IMR-90 (cell line): ENCODE measurements around the gene TM4SF18. TPM values are rescaled to one million over a fixed set of nuclear protein-coding genes. Genes with fewer than 3 reads are reported as not detected.

Experiments used
- ATAC-seq: fragments of 200-7000 bp; cut with Tn5 transposase; 2 replicates; pipeline ENCODE4 v1.9.1; 2020; ENCODE audit warnings: low read depth, mild to moderate bottlenecking, moderate library complexity
- BruUV-seq: library from RNA; stranded (reverse); fragments of 400-500 nt; replicated peaks from 2 replicates; lab custom pipeline; 2021; lab: Mats Ljungman, UMichigan
- CTCF ChIA-PET: fragments of 300-600 bp; formaldehyde crosslinking; extraction: SDS; loops from one replicate; lab custom pipeline; 2021; ENCODE audit warnings: antibody characterized with exemption; lab: Yijun Ruan, JAX
- POLR2A ChIA-PET: fragments of 300-600 bp; sonication (Branson Sonifier 250); formaldehyde crosslinking; loops from one replicate; lab custom pipeline; 2022; ENCODE audit warnings: antibody characterized with exemption; ENCODE audit not compliant: unreplicated experiment; lab: Charles Lee
- DNase-seq: peaks from one replicate; pipeline ENCODE4 v3.0.0; 2013
- H2AFZ ChIP-seq: replicated peaks from 2 replicates; pipeline ENCODE3; 2013; ENCODE audit warnings: low read length, mild to moderate bottlenecking; ENCODE audit not compliant: poor library complexity
- H2AK5ac ChIP-seq: 2 replicates; pipeline ENCODE4 v1.6.1; 2013; ENCODE audit warnings: low read depth, low read length, inconsistent platforms
- H2AK9ac ChIP-seq: replicated peaks from 2 replicates; pipeline ENCODE3; 2013; ENCODE audit warnings: mild to moderate bottlenecking, low read depth, low read length, moderate library complexity; ENCODE audit not compliant: poor library complexity
- H2BK120ac ChIP-seq: 2 replicates; pipeline ENCODE4 v1.6.1; 2013; ENCODE audit warnings: low read depth, low read length, inconsistent platforms
- H2BK15ac ChIP-seq: 3 replicates; pipeline ENCODE4 v1.6.1; 2013; ENCODE audit warnings: low read depth, low read length, inconsistent platforms
- H2BK20ac ChIP-seq: 2 replicates; pipeline ENCODE4 v1.6.1; 2013; ENCODE audit warnings: low read depth, mild to moderate bottlenecking, inconsistent platforms, low read length, moderate library complexity
- H2BK5ac ChIP-seq: 2 replicates; pipeline ENCODE4 v1.6.1; 2013; ENCODE audit warnings: mild to moderate bottlenecking, low read depth, low read length, inconsistent platforms; ENCODE audit not compliant: poor library complexity, severe bottlenecking
- H3K14ac ChIP-seq: replicated peaks from 2 replicates; pipeline ENCODE4 v1.6.1; 2013; ENCODE audit warnings: low read depth, low read length, inconsistent platforms
- H3K18ac ChIP-seq: 2 replicates; pipeline ENCODE4 v1.6.1; 2013; ENCODE audit warnings: low read depth, low read length, control low read depth
- H3K23ac ChIP-seq: 2 replicates; pipeline ENCODE4 v1.6.1; 2013; ENCODE audit warnings: low read depth, low read length, inconsistent platforms
- H3K27ac ChIP-seq: 2 replicates; pipeline ENCODE4 v1.5.1; 2013; ENCODE audit warnings: mild to moderate bottlenecking, control low read depth, low read length; ENCODE audit not compliant: insufficient read depth
- H3K27me3 ChIP-seq: 2 replicates; pipeline ENCODE4 v1.6.1; 2013; ENCODE audit warnings: low read length; ENCODE audit not compliant: control insufficient read depth, insufficient read depth
- H3K36me3 ChIP-seq: 2 replicates; pipeline ENCODE4 v1.6.1; 2013; ENCODE audit warnings: low read length, mixed read lengths; ENCODE audit not compliant: control insufficient read depth, insufficient read depth
- H3K4ac ChIP-seq: 2 replicates; pipeline ENCODE4 v1.6.1; 2013; ENCODE audit warnings: low read depth, low read length, inconsistent platforms
- H3K4me1 ChIP-seq: 2 replicates; pipeline ENCODE4 v1.6.1; 2013; ENCODE audit warnings: low read length, mixed read lengths; ENCODE audit not compliant: control insufficient read depth, insufficient read depth
- H3K4me2 ChIP-seq: 2 replicates; pipeline ENCODE4 v1.6.1; 2013; ENCODE audit warnings: low read depth, mild to moderate bottlenecking, control low read depth, low read length, moderate library complexity
- H3K4me3 ChIP-seq: 2 replicates; pipeline ENCODE4 v1.5.1; 2013; ENCODE audit warnings: low read depth, mild to moderate bottlenecking, control low read depth, low read length, moderate library complexity; ENCODE audit not compliant: insufficient read depth
- H3K56ac ChIP-seq: 2 replicates; pipeline ENCODE4 v1.6.1; 2013; ENCODE audit warnings: low read length, inconsistent platforms; ENCODE audit not compliant: insufficient read depth; ENCODE audit errors: extremely low read depth
- H3K79me1 ChIP-seq, 2 experiments: 2 replicates each; pipeline ENCODE4 v1.6.1; 2013; ENCODE audit warnings: low read length in 2 of 2, inconsistent platforms in 1 of 2, low read depth in 1 of 2
- H3K9ac ChIP-seq: 2 replicates; pipeline ENCODE4 v1.6.1; 2013; ENCODE audit warnings: low read depth, low read length, control low read depth
- H3K9me1 ChIP-seq: 2 replicates; pipeline ENCODE4 v1.6.1; 2013; ENCODE audit warnings: low read length, inconsistent platforms; ENCODE audit not compliant: insufficient read depth
- H3K9me3 ChIP-seq: 2 replicates; pipeline ENCODE4 v1.6.1; 2013; ENCODE audit warnings: low read length; ENCODE audit not compliant: control insufficient read depth, insufficient read depth
- H4K20me1 ChIP-seq: 2 replicates; pipeline ENCODE4 v1.6.1; 2013; ENCODE audit warnings: low read length, inconsistent platforms; ENCODE audit not compliant: insufficient read depth
- H4K5ac ChIP-seq: 2 replicates; pipeline ENCODE4 v1.6.1; 2013; ENCODE audit warnings: mild to moderate bottlenecking, low read depth, low read length, control low read depth
- H4K8ac ChIP-seq, 2 experiments: 2 replicates each; pipeline ENCODE4 v1.6.1; 2013; ENCODE audit warnings: low read depth in 2 of 2, low read length in 2 of 2, control low read depth in 1 of 2, inconsistent platforms in 1 of 2
- H4K91ac ChIP-seq: 2 replicates; pipeline ENCODE4 v1.6.1; 2013; ENCODE audit warnings: low read depth, low read length, inconsistent platforms; ENCODE audit not compliant: insufficient read depth
- CTCF ChIP-seq: conservative IDR thresholded peaks from 2 replicates; pipeline ENCODE4 v1.5.1; 2012; ENCODE audit warnings: mild to moderate bottlenecking, low read depth, low read length, improper control_type of control experiment
- ELK1 ChIP-seq: fragments of 150-350 bp; IDR thresholded peaks from 2 replicates; pipeline ENCODE4 v1.6.1; 2016; ENCODE audit warnings: low read depth, mild to moderate bottlenecking, low read length, moderate library complexity, borderline replicate concordance
- RAD21 ChIP-seq: IDR thresholded peaks from 2 replicates; pipeline ENCODE4 v1.6.1; 2012; ENCODE audit warnings: low read length, improper control_type of control experiment
- USF2 ChIP-seq: fragments of 150-350 bp; IDR thresholded peaks from 2 replicates; pipeline ENCODE4 v1.6.1; 2017; ENCODE audit warnings: mild to moderate bottlenecking, antibody characterized with exemption, low read length, low read depth
- WGBS, 2 experiments: methylation state at CpG; one replicate each; pipeline versions ENCODE4 v1.1.5 to v1.1.7; 2013; ENCODE audit warnings: missing lambda C conversion rate in 2 of 2; ENCODE audit not compliant: insufficient read length in 1 of 2; ENCODE audit errors: extremely low coverage in 2 of 2; 5-methylcytosine and 5-hydroxymethylcytosine counted together
- dilution Hi-C: fragments of 300-500 bp; cut with HindIII; formaldehyde crosslinking; loops from one replicate; pipeline ENCODE4 v1.14.3; 2018; ENCODE audit warnings: low sequenced_read_pairs; ENCODE audit not compliant: unreplicated experiment
- in situ Hi-C: fragments of 300-500 bp; cut with MboI; formaldehyde crosslinking; loops from 3 replicates; pipeline ENCODE4 v1.14.3; 2019; ENCODE audit warnings: low sequenced_read_pairs, inconsistent platforms, mixed read lengths
- intact Hi-C: fragments of 100-400 bp; cut with micrococcal nuclease; formaldehyde crosslinking; loops from 2 replicates; pipeline ENCODE4 v1.10.0; 2022
- polyA plus RNA-seq, 3 experiments: library from polyadenylated mRNA; depleted of rRNA; stranded (reverse); fragments of >200 nt; gene quantifications; 2 replicates each; pipeline ENCODE4 v1.2.3, GENCODE V29; 2012; ENCODE audit warnings: low replicate concordance in 1 of 3
- total RNA-seq: library from RNA; depleted of rRNA; stranded (reverse); fragments of >200 nt; gene quantifications from 2 replicates; pipeline ENCODE4 v1.2.3, GENCODE V29; 2012

TM4SF18 gene
- total and polyA plus RNA-seq, 2 of the 4 experiments (the other 2 are of a cell fraction), result under 0.01 TPM; not detected in 1

GRCh38 chr3:149356044-149356592 is 22.7 kb upstream of the TM4SF18 start:
- POLR2A ChIA-PET, result no interaction called here
- dilution Hi-C loops, result no loop called here
- WGBS, 2 experiments, result 13% methylated on average over 1 of the region's 6 CpGs; no CpG with 5 or more reads in 1 of the 2 experiments

More at GRCh38 chr3:149356044-149356592, 22.7 kb upstream of the TM4SF18 start:
- H4K5ac ChIP-seq, result no peak overlapping the region
- H3K9ac ChIP-seq, result no peak overlapping the region
- no peak for DNase-seq
- no peak overlapping the region for H2AFZ ChIP-seq
- H3K18ac ChIP-seq, result no peak overlapping the region; the same call in 1 of the 2 replicates
- intact Hi-C loops (no loop called here), in situ Hi-C loops (no loop called here)
- H3K27me3 ChIP-seq, result no peaks in the 10 kb centered on the region
- BruUV-seq, result no TSS peak
- TF ChIP-seq ELK1, result no peak
- no peak for TF ChIP-seq USF2
- TF ChIP-seq RAD21, result no peak
- TF ChIP-seq CTCF, result no peak
- CTCF ChIA-PET, result interaction anchor here (1.3 kb wide), 1 partner anchor 16 kb away, joined by 3 read pairs; no protein-coding TSS in a partner anchor
- 0 out of 2 replicates have a peak overlapping the region, but pooled peaks have one; percentile 22 for H3K4ac ChIP-seq
- no peaks in the 10 kb centered on the region for H3K79me1 ChIP-seq
- peak overlapping the region; percentile 34; the same call in 1 of the 2 replicates for H2BK20ac ChIP-seq
- peak overlapping the region; percentile 63; the same call in 1 of the 2 replicates for H3K14ac ChIP-seq
- H4K91ac ChIP-seq, result no peak overlapping the region; the same call in 1 of the 2 replicates
- H2BK120ac ChIP-seq, result peak overlapping the region; percentile 59; the same call in 1 of the 2 replicates
- H2BK5ac ChIP-seq, result no peak overlapping the region
- ATAC-seq, result no peak; the same call in 1 of the 2 replicates
- 0 out of 2 replicates have a peak, but pooled peaks cover 3% of the 10 kb centered on the region for H3K9me1 ChIP-seq
- H3K27ac ChIP-seq, result 0 out of 2 replicates have a peak overlapping the region, but pooled peaks have one; percentile 22
- H2AK5ac ChIP-seq, result peak overlapping the region; percentile 11; the same call in 1 of the 2 replicates
- no peaks in the 10 kb centered on the region for H4K20me1 ChIP-seq
- no peak overlapping the region for H4K8ac ChIP-seq
- no peak overlapping the region for H2AK9ac ChIP-seq
- H3K36me3 ChIP-seq, result no peaks in the 10 kb centered on the region
- peak overlapping the region; percentile 53; the same call in 1 of the 2 replicates for H3K23ac ChIP-seq
- no peak overlapping the region for H3K4me3 ChIP-seq
- H2BK15ac ChIP-seq, result peak overlapping the region; percentile 9; the same call in 1 of the 3 replicates
- peaks cover 8% of the 10 kb centered on the region for H3K4me1 ChIP-seq
- H3K4me2 ChIP-seq, result no peak overlapping the region
- no peaks in the 10 kb centered on the region for H3K9me3 ChIP-seq
- no peak overlapping the region for H3K56ac ChIP-seq
